ENCODE data around the gene NOS1AP. TPM values are rescaled to one million over a fixed set of nuclear protein-coding genes. Genes with fewer than 3 reads are reported as not detected.
A peak's percentile ranks its signal among the peaks of the same experiment; 100 is the strongest.
"Not testable (repeated sequence)": the region's sequence is repeated elsewhere in the genome, so short reads cannot be mapped to it uniquely, and the experiment has no call there.

The NOS1AP gene
- total and polyA plus RNA-seq, 2 donors from 2014 or later, result 0.47 to 10.7 TPM

- intact Hi-C loops (cut with DNase I), result no loop called here
- no peak for FAIRE-seq
- no peak overlapping the region for H3K27ac ChIP-seq (ENCODE audit: low read depth in 2 of 2, low read length in 2 of 2)
Measured at GRCh38 chr1:162347281-162347680, 277.8 kb downstream of the NOS1AP start.

DNA sequence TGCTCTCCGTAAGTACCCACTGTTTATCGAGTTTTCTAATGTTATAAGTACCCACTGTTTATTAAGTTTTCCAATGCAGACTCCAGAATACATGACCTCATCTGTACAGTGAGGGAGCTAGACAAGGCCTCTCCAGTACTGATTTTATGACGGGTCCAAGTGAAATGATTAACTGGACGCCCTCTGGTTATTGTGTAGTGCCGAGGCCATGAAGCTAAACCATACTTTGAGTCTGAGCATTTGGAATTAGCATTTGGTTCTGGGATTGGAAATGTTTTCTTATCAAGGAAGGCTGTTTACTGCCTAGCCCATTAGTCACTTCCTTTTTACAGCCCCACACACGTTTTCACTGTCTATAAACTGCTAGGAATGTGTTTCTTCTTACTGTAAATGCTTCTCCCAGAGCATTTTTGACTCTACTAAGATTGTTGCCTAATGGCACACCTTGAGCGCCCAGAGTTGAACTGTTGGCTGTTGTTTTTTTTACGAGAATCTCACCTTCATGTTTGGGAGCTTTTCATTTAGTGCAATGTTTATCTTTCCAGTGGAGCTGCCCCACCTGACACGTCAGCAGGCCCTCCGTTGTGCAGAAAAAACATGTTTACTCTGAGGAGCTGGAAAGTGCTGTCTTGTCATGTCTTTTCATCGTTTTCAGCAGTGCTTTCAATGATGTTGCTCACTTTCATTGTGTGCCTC is 280.3 kb downstream of the NOS1AP start:
- no peak overlapping the region for H3K4me3 ChIP-seq (ENCODE audit: low read length in 3 of 3)
- TF ChIP-seq, protein P1, sequence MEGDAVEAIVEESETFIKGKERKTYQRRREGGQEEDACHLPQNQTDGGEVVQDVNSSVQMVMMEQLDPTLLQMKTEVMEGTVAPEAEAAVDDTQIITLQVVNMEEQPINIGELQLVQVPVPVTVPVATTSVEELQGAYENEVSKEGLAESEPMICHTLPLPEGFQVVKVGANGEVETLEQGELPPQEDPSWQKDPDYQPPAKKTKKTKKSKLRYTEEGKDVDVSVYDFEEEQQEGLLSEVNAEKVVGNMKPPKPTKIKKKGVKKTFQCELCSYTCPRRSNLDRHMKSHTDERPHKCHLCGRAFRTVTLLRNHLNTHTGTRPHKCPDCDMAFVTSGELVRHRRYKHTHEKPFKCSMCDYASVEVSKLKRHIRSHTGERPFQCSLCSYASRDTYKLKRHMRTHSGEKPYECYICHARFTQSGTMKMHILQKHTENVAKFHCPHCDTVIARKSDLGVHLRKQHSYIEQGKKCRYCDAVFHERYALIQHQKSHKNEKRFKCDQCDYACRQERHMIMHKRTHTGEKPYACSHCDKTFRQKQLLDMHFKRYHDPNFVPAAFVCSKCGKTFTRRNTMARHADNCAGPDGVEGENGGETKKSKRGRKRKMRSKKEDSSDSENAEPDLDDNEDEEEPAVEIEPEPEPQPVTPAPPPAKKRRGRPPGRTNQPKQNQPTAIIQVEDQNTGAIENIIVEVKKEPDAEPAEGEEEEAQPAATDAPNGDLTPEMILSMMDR (IDR thresholded peaks at IDR 0.05; ENCODE audit: borderline replicate concordance, extremely low read depth, insufficient read depth), result no peak
- no peaks in the 10 kb centered on the region for H3K27me3 ChIP-seq (ENCODE audit: control insufficient read depth, insufficient read depth, low read length)
- no peaks in the 10 kb centered on the region for H3K36me3 ChIP-seq (ENCODE audit: control insufficient read depth in 2 of 3, insufficient read depth in 3 of 3, low read length in 3 of 3)
- no peak for FAIRE-seq
- H3K27ac ChIP-seq (ENCODE audit: low read depth in 2 of 2, low read length in 2 of 2), result peak overlapping the region; percentile 49 to 68
- intact Hi-C loops (cut with DNase I), result no loop called here
- H3K9me3 ChIP-seq (ENCODE audit: control insufficient read depth in 2 of 3, insufficient read depth in 1 of 3, low read length in 3 of 3), result no peaks in the 10 kb centered on the region
- peak in 3 of 5 donors; percentile 54 to 87 (median 85) for DNase-seq
- peaks cover 2 to 8% (median 4%) of the 10 kb centered on the region in 3 donors for H3K4me1 ChIP-seq (ENCODE audit: control insufficient read depth in 2 of 3, insufficient read depth in 2 of 3, low read depth in 1 of 3, low read length in 3 of 3)
- no peak overlapping the region for H3K9ac ChIP-seq (ENCODE audit: low read length in 3 of 3)

More at GRCh38 chr1:162347281-162347680, 277.8 kb downstream of the NOS1AP start:
- Histone ChIP-seq H3K9me3 (ENCODE audit: control insufficient read depth in 2 of 3, insufficient read depth in 1 of 3, low read length in 3 of 3) (no peaks in the 10 kb centered on the region), H3K9ac (ENCODE audit: low read length in 3 of 3) (no peak overlapping the region), H3K4me3 (ENCODE audit: low read length in 3 of 3) (no peak overlapping the region), H3K27me3 (ENCODE audit: control insufficient read depth, insufficient read depth, low read length) (no peaks in the 10 kb centered on the region), H3K36me3 (ENCODE audit: control insufficient read depth in 2 of 3, insufficient read depth in 3 of 3, low read length in 3 of 3) (no peaks in the 10 kb centered on the region), H3K4me1 (ENCODE audit: control insufficient read depth in 2 of 3, insufficient read depth in 2 of 3, low read depth in 1 of 3, low read length in 3 of 3) (peaks cover 2 to 8% (median 4%) of the 10 kb centered on the region in 3 donors)
- peak in 3 of 5 donors; percentile 26 to 44 (median 34) for DNase-seq
- TF ChIP-seq, protein P1 (IDR thresholded peaks at IDR 0.05; ENCODE audit: borderline replicate concordance, extremely low read depth, insufficient read depth), result no peak

- Histone ChIP-seq H3K9me3 (ENCODE audit: control insufficient read depth in 2 of 3, insufficient read depth in 1 of 3, low read length in 3 of 3) (no peaks in the 10 kb centered on the region), H3K36me3 (ENCODE audit: control insufficient read depth in 2 of 3, insufficient read depth in 3 of 3, low read length in 3 of 3) (no peaks in the 10 kb centered on the region), H3K9ac (ENCODE audit: low read length in 3 of 3) (no peak overlapping the region), H3K4me1 (ENCODE audit: control insufficient read depth in 2 of 3, insufficient read depth in 2 of 3, low read depth in 1 of 3, low read length in 3 of 3) (peaks cover 2 to 8% (median 4%) of the 10 kb centered on the region in 3 donors), H3K4me3 (ENCODE audit: low read length in 3 of 3) (no peak overlapping the region), H3K27ac (ENCODE audit: low read depth in 2 of 2, low read length in 2 of 2) (no peak overlapping the region), H3K27me3 (ENCODE audit: control insufficient read depth, insufficient read depth, low read length) (no peaks in the 10 kb centered on the region)
- TF ChIP-seq, protein P1 (IDR thresholded peaks at IDR 0.05; ENCODE audit: borderline replicate concordance, extremely low read depth, insufficient read depth), result no peak
- no peak for DNase-seq
- intact Hi-C loops (cut with DNase I), result no loop called here
- FAIRE-seq, result no peak
Measured at GRCh38 chr1:162351246-162351842, 281.9 kb downstream of the NOS1AP start.

DNA sequence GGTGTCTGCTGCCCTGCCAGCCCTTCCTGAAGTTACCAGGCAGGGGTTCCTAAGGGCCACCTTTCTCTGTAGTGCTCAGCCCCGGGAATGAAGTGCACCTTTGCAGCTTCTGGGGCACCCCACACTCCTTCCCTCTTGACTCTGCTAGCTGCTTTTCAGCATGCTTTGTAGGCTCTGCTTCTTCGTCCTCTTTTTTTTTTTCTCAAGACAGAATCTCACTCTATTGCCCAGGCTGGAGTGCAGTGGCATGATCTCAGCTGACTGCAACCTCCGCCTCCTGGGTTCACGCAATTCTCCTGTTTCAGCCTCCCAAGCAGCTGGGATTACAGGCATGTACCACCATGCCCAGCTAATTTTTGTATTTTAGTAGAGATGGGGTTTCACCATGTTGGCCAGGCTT is 282.4 kb downstream of the NOS1AP start:
- H3K27ac ChIP-seq (ENCODE audit: low read depth in 2 of 2, low read length in 2 of 2); DNase-seq; H3K27me3 ChIP-seq (ENCODE audit: control insufficient read depth, insufficient read depth, low read length); H3K9ac ChIP-seq (ENCODE audit: low read length in 3 of 3); H3K9me3 ChIP-seq (ENCODE audit: control insufficient read depth in 2 of 3, insufficient read depth in 1 of 3, low read length in 3 of 3); H3K4me1 ChIP-seq (ENCODE audit: control insufficient read depth in 2 of 3, insufficient read depth in 2 of 3, low read depth in 1 of 3, low read length in 3 of 3); H3K36me3 ChIP-seq (ENCODE audit: control insufficient read depth in 2 of 3, insufficient read depth in 3 of 3, low read length in 3 of 3); intact Hi-C loops (cut with DNase I); FAIRE-seq; H3K4me3 ChIP-seq (ENCODE audit: low read length in 3 of 3): not testable (repeated sequence)
